Mesenchymal stem cell (in vitro differentiated cells and primary cell): ENCODE results near the gene GP1BA.

Experiments
- DNase-seq: peaks from one replicate; pipeline ENCODE4 v3.0.0-alpha.2; 2013
- H2AFZ ChIP-seq: one replicate; pipeline ENCODE4 v1.6.1; 2013; ENCODE audit warnings: low read depth, mild to moderate bottlenecking, control low read depth, inconsistent platforms, low read length, moderate library complexity
- H2AK5ac ChIP-seq: 2 replicates; pipeline ENCODE4 v1.6.1; 2013; ENCODE audit warnings: low read length, moderate library complexity, mild to moderate bottlenecking, inconsistent platforms; ENCODE audit not compliant: severe bottlenecking
- H2BK120ac ChIP-seq: one replicate; pipeline ENCODE4 v1.6.1; 2013; ENCODE audit warnings: low read depth, mild to moderate bottlenecking, inconsistent platforms, low read length, moderate library complexity
- H2BK12ac ChIP-seq, 2 experiments: one replicate each; pipeline ENCODE4 v1.6.1; 2013; ENCODE audit warnings: inconsistent platforms in 2 of 2, low read length in 2 of 2, mild to moderate bottlenecking in 2 of 2, moderate library complexity in 2 of 2, control low read depth in 1 of 2
- H2BK15ac ChIP-seq: one replicate; pipeline ENCODE4 v1.6.1; 2013; ENCODE audit warnings: mild to moderate bottlenecking, low read depth, inconsistent platforms; ENCODE audit not compliant: poor library complexity, severe bottlenecking
- H2BK5ac ChIP-seq: 2 replicates; pipeline ENCODE4 v1.6.1; 2013; ENCODE audit warnings: low read depth, mild to moderate bottlenecking, low read length, control low read depth, inconsistent platforms; ENCODE audit not compliant: poor library complexity, severe bottlenecking
- H3K14ac ChIP-seq, 2 experiments: one replicate each; pipeline ENCODE4 v1.6.1; 2013; ENCODE audit warnings: inconsistent platforms in 2 of 2, low read length in 2 of 2, control low read depth in 1 of 2, mild to moderate bottlenecking in 1 of 2, moderate library complexity in 1 of 2
- H3K18ac ChIP-seq, 2 experiments: one replicate each; pipeline ENCODE4 v1.6.1; 2013; ENCODE audit warnings: inconsistent platforms in 2 of 2, low read length in 2 of 2, control low read depth in 1 of 2, low read depth in 1 of 2, mild to moderate bottlenecking in 1 of 2
- H3K23ac ChIP-seq, 2 experiments: one replicate each; pipeline ENCODE4 v1.6.1; 2013; ENCODE audit warnings: inconsistent platforms in 2 of 2, low read length in 2 of 2, mild to moderate bottlenecking in 2 of 2, moderate library complexity in 2 of 2, control low read depth in 1 of 2
- H3K27ac ChIP-seq: 2 replicates; pipeline ENCODE4 v1.5.1; 2013; ENCODE audit warnings: mild to moderate bottlenecking, moderate library complexity, low read length, control low read depth, inconsistent platforms; ENCODE audit not compliant: poor library complexity, severe bottlenecking
- H3K27me3 ChIP-seq, 2 experiments: 2 replicates each; pipeline versions ENCODE4 v1.6.1 to v1.7.0; 2013; ENCODE audit warnings: low read length in 2 of 2, mild to moderate bottlenecking in 2 of 2, moderate library complexity in 2 of 2, control low read depth in 1 of 2, inconsistent platforms in 1 of 2; ENCODE audit not compliant: control insufficient read depth in 1 of 2, insufficient read depth in 1 of 2
- H3K36me3 ChIP-seq, 2 experiments: 2 replicates each; pipeline versions ENCODE4 v1.6.1 to v1.7.0; 2013; ENCODE audit warnings: low read length in 2 of 2, control low read depth in 1 of 2, inconsistent platforms in 1 of 2, low read depth in 1 of 2, mild to moderate bottlenecking in 1 of 2; ENCODE audit not compliant: insufficient read depth in 2 of 2, control insufficient read depth in 1 of 2
- H3K4ac ChIP-seq, 2 experiments: one replicate each; pipeline ENCODE4 v1.6.1; 2013; ENCODE audit warnings: inconsistent platforms in 2 of 2, low read length in 2 of 2, mild to moderate bottlenecking in 2 of 2, moderate library complexity in 2 of 2, control low read depth in 1 of 2, low read depth in 1 of 2
- H3K4me1 ChIP-seq: 2 replicates; pipeline ENCODE4 v1.6.1; 2013; ENCODE audit warnings: low read depth, low read length, control low read depth; ENCODE audit not compliant: control insufficient read depth, insufficient read depth
- H3K4me2 ChIP-seq: 2 replicates; pipeline ENCODE4 v1.6.1; 2013; ENCODE audit warnings: low read length, mild to moderate bottlenecking, inconsistent platforms; ENCODE audit not compliant: poor library complexity, severe bottlenecking
- H3K4me3 ChIP-seq, 2 experiments: 2 replicates each; pipeline versions ENCODE4 v1.5.1 to v1.7.0; 2013; ENCODE audit warnings: low read length in 2 of 2, mild to moderate bottlenecking in 2 of 2, control low read depth in 1 of 2, low read depth in 1 of 2; ENCODE audit not compliant: insufficient read depth in 1 of 2
- H3K79me1 ChIP-seq: replicated peaks from 2 replicates; pipeline ENCODE4 v1.6.1; 2013; ENCODE audit warnings: mild to moderate bottlenecking, control low read depth, low read length, inconsistent platforms; ENCODE audit not compliant: poor library complexity, severe bottlenecking
- H3K9ac ChIP-seq: 2 replicates; pipeline ENCODE4 v1.7.0; 2013; ENCODE audit warnings: mild to moderate bottlenecking, low read length, moderate library complexity
- H3K9me3 ChIP-seq: 2 replicates; pipeline ENCODE4 v1.7.0; 2013; ENCODE audit warnings: mild to moderate bottlenecking, low read length; ENCODE audit not compliant: control insufficient read depth
- H4K8ac ChIP-seq: one replicate; pipeline ENCODE4 v1.6.1; 2013; ENCODE audit warnings: inconsistent platforms, mild to moderate bottlenecking, low read length, moderate library complexity
- H4K91ac ChIP-seq: one replicate; pipeline ENCODE4 v1.6.1; 2013; ENCODE audit warnings: mild to moderate bottlenecking, low read length, inconsistent platforms
- WGBS: methylation state at CpG from one replicate; pipeline ENCODE4 v1.1.7; 2013; ENCODE audit warnings: mixed read lengths; 5-methylcytosine and 5-hydroxymethylcytosine counted together

The GP1BA gene

GRCh38 chr17:4934173-4934979 is 2.3 kb downstream of the GP1BA start:
- peak; percentile 65 for DNase-seq
- Histone ChIP-seq H3K4ac (peak overlapping the region in 1 of 2 experiments; percentile 13), H2BK15ac (no peak overlapping the region), H2AK5ac (peak overlapping the region; percentile 45), H3K23ac (no peak overlapping the region), H3K18ac (peak overlapping the region in 1 of 2 experiments; percentile 37), H2AFZ (peak overlapping the region; percentile 60), H3K36me3 (peaks cover 42 to 50% of the 10 kb centered on the region in 2 experiments), H3K4me2 (peak overlapping the region; percentile 38), H3K9ac (peak overlapping the region; percentile 71), H4K91ac (peak overlapping the region; percentile 81), H4K8ac (peak overlapping the region; percentile 94), H3K4me1 (peaks cover 25% of the 10 kb centered on the region), H3K4me3 (peak overlapping the region in 1 of 2 experiments; percentile 59), H3K79me1 (peaks cover 31% of the 10 kb centered on the region), H3K14ac (peak overlapping the region in 1 of 2 experiments; percentile 68), H2BK5ac (no peak overlapping the region), H2BK12ac (no peak overlapping the region), H3K9me3 (no peaks in the 10 kb centered on the region), H3K27ac (peak overlapping the region; percentile 24), H2BK120ac (no peak overlapping the region), H3K27me3 (no peaks in the 10 kb centered on the region)
- WGBS, result 54% methylated on average over 13 of the region's 14 CpGs

- H3K14ac ChIP-seq, result no peak overlapping the region
- H4K91ac ChIP-seq, result no peak overlapping the region
- no peak overlapping the region for H3K23ac ChIP-seq
- H3K79me1 ChIP-seq, result peaks cover 31% of the 10 kb centered on the region
- no peak overlapping the region for H3K27ac ChIP-seq
- no peak overlapping the region for H3K4me3 ChIP-seq
- no peaks in the 10 kb centered on the region for H3K27me3 ChIP-seq
- H3K9ac ChIP-seq, result no peak overlapping the region
- H3K4me1 ChIP-seq, result peaks cover 25% of the 10 kb centered on the region
- no peak overlapping the region for H2BK12ac ChIP-seq
- no peaks in the 10 kb centered on the region for H3K9me3 ChIP-seq
- no peak overlapping the region for H2AFZ ChIP-seq
- DNase-seq, result no peak
- H3K18ac ChIP-seq, result no peak overlapping the region
- H2BK5ac ChIP-seq, result no peak overlapping the region
- H2AK5ac ChIP-seq, result no peak overlapping the region
- H2BK120ac ChIP-seq, result no peak overlapping the region
- H4K8ac ChIP-seq, result no peak overlapping the region
- no peak overlapping the region for H3K4ac ChIP-seq
- H2BK15ac ChIP-seq, result peak overlapping the region; percentile 62
- H3K36me3 ChIP-seq, result peaks cover 41 to 50% of the 10 kb centered on the region in 2 experiments
- no peak overlapping the region for H3K4me2 ChIP-seq
These were observed 3.6 kb downstream of the GP1BA start for GRCh38 chr17:4935650-4936049.

- DNase-seq, result no peak
- Histone ChIP-seq H2BK5ac (no peak overlapping the region), H4K8ac (no peak overlapping the region), H2AFZ (no peak overlapping the region), H3K9ac (no peak overlapping the region), H2BK12ac (no peak overlapping the region), H3K36me3 (peaks cover 35 to 50% of the 10 kb centered on the region in 2 experiments), H3K14ac (no peak overlapping the region), H3K27me3 (no peaks in the 10 kb centered on the region), H3K4ac (no peak overlapping the region), H3K4me1 (peaks cover 28% of the 10 kb centered on the region), H2BK15ac (no peak overlapping the region), H3K4me2 (no peak overlapping the region), H3K23ac (no peak overlapping the region), H3K4me3 (no peak overlapping the region), H3K79me1 (peaks cover 31% of the 10 kb centered on the region), H3K27ac (no peak overlapping the region), H3K18ac (no peak overlapping the region), H3K9me3 (no peaks in the 10 kb centered on the region), H2BK120ac (no peak overlapping the region), H4K91ac (no peak overlapping the region), H2AK5ac (no peak overlapping the region)
- over 99% methylated on average over 3 of the region's 3 CpGs for WGBS
These were observed 4.4 kb downstream of the GP1BA start for GRCh38 chr17:4936436-4936835.

GRCh38 chr17:4937553-4937952 is 5.5 kb downstream of the GP1BA start:
- Histone ChIP-seq H3K9me3 (no peaks in the 10 kb centered on the region), H3K4me1 (peaks cover 34% of the 10 kb centered on the region), H3K4me2 (no peak overlapping the region), H2BK5ac (no peak overlapping the region), H3K23ac (no peak overlapping the region), H3K14ac (no peak overlapping the region), H3K79me1 (peaks cover 31% of the 10 kb centered on the region), H3K36me3 (peaks cover 42 to 50% of the 10 kb centered on the region in 2 experiments), H3K9ac (peak overlapping the region; percentile 97), H3K4me3 (no peak overlapping the region), H2BK120ac (no peak overlapping the region), H4K8ac (no peak overlapping the region), H3K4ac (no peak overlapping the region), H3K27ac (no peak overlapping the region), H2AK5ac (no peak overlapping the region), H2BK12ac (no peak overlapping the region), H3K27me3 (no peaks in the 10 kb centered on the region), H4K91ac (no peak overlapping the region), H2BK15ac (no peak overlapping the region), H2AFZ (no peak overlapping the region), H3K18ac (no peak overlapping the region)
- no peak for DNase-seq
- WGBS, result 98% methylated on average over 16 of the region's 16 CpGs
